Kidney epithelial cell (primary cell): ENCODE measurements around the gene NOMO2. TPM values are rescaled to one million over a fixed set of nuclear protein-coding genes. Genes with fewer than 3 reads are reported as not detected.
"Not testable (repeated sequence)": the region's sequence is repeated elsewhere in the genome, so short reads cannot be mapped to it uniquely, and the experiment has no call there.

Experiments used
- DNase-seq: peaks from one replicate; pipeline ENCODE4 v3.0.0-alpha.2; 2010; ENCODE audit warnings: low read depth
- H3K27me3 ChIP-seq: 2 replicates; pipeline ENCODE4 v1.6.0; 2011; ENCODE audit warnings: low read length; ENCODE audit not compliant: control insufficient read depth, insufficient read depth
- H3K36me3 ChIP-seq: 2 replicates; pipeline ENCODE4 v1.5.1; 2011; ENCODE audit warnings: low read length; ENCODE audit not compliant: control insufficient read depth, insufficient read depth
- H3K4me3 ChIP-seq: 2 replicates; pipeline ENCODE4 v1.5.1; 2011; ENCODE audit warnings: low read depth, mild to moderate bottlenecking, control low read depth, low read length
- total RNA-seq: library from RNA; depleted of rRNA; stranded (reverse); fragments of >200 nt; gene quantifications from 2 replicates; pipeline ENCODE4 v1.2.3, GENCODE V29; 2015

The NOMO2 gene
- total RNA-seq, 1 donor from 2014 or later: 137 TPM

- not testable (repeated sequence) for H3K27me3 ChIP-seq, H3K36me3 ChIP-seq, DNase-seq, H3K4me3 ChIP-seq
These were observed 11.1 kb upstream of the NOMO2 start for GRCh38 chr16:18572973-18573372.

- not testable (repeated sequence) for H3K36me3 ChIP-seq, H3K27me3 ChIP-seq, H3K4me3 ChIP-seq, DNase-seq
These were observed 9.5 kb upstream of the NOMO2 start for GRCh38 chr16:18571307-18571850.

GRCh38 chr16:18570529-18571306, 8.8 kb upstream of the NOMO2 start:
- not testable (repeated sequence) for H3K27me3 ChIP-seq, H3K36me3 ChIP-seq, H3K4me3 ChIP-seq, DNase-seq

GRCh38 chr16:18560416-18561220, 1.3 kb downstream of the NOMO2 start:
- not testable (repeated sequence) for DNase-seq, H3K36me3 ChIP-seq, H3K27me3 ChIP-seq
- H3K4me3 ChIP-seq: peak overlapping the region; percentile 44

- H3K27me3 ChIP-seq, H3K4me3 ChIP-seq, H3K36me3 ChIP-seq, DNase-seq: not testable (repeated sequence)
These were observed 8.2 kb downstream of the NOMO2 start for GRCh38 chr16:18553671-18554070.

- not testable (repeated sequence) for H3K36me3 ChIP-seq, H3K27me3 ChIP-seq, DNase-seq, H3K4me3 ChIP-seq
These were observed 14.5 kb downstream of the NOMO2 start for GRCh38 chr16:18547382-18547781.

GRCh38 chr16:18546853-18547252, 15.0 kb downstream of the NOMO2 start:
- not testable (repeated sequence) for H3K36me3 ChIP-seq, DNase-seq, H3K27me3 ChIP-seq, H3K4me3 ChIP-seq

GRCh38 chr16:18544232-18545081, 17.4 kb downstream of the NOMO2 start:
- not testable (repeated sequence) for H3K27me3 ChIP-seq, DNase-seq, H3K4me3 ChIP-seq, H3K36me3 ChIP-seq

- H3K36me3 ChIP-seq, DNase-seq, H3K4me3 ChIP-seq, H3K27me3 ChIP-seq: not testable (repeated sequence)
These were observed 20.0 kb downstream of the NOMO2 start for GRCh38 chr16:18541912-18542311.

- not testable (repeated sequence) for H3K36me3 ChIP-seq, DNase-seq, H3K27me3 ChIP-seq, H3K4me3 ChIP-seq
These were observed 24.9 kb downstream of the NOMO2 start for GRCh38 chr16:18537004-18537403.

- H3K4me3 ChIP-seq, H3K27me3 ChIP-seq, H3K36me3 ChIP-seq, DNase-seq: not testable (repeated sequence)
These were observed 26.3 kb downstream of the NOMO2 start for GRCh38 chr16:18535519-18536168.

GRCh38 chr16:18534308-18534707, 27.6 kb downstream of the NOMO2 start:
- H3K27me3 ChIP-seq, H3K36me3 ChIP-seq, DNase-seq, H3K4me3 ChIP-seq: not testable (repeated sequence)

GRCh38 chr16:18531323-18531722, 30.6 kb downstream of the NOMO2 start:
- not testable (repeated sequence) for DNase-seq, H3K4me3 ChIP-seq, H3K36me3 ChIP-seq, H3K27me3 ChIP-seq

- DNase-seq, H3K4me3 ChIP-seq: not testable (repeated sequence)
These were observed 31.6 kb downstream of the NOMO2 start for GRCh38 chr16:18530329-18530728.

More at GRCh38 chr16:18530329-18530728, 31.6 kb downstream of the NOMO2 start:
- H3K27me3 ChIP-seq, H3K36me3 ChIP-seq: not testable (repeated sequence)
